ENCODE results near the gene LCN10. TPM values are rescaled to one million over a fixed set of nuclear protein-coding genes. Genes with fewer than 3 reads are reported as not detected.
"Not testable (repeated sequence)": the region's sequence is repeated elsewhere in the genome, so short reads cannot be mapped to it uniquely, and the experiment has no call there.

LCN10 gene
- total RNA-seq, 1 experiment from 2014 or later, result not detected

GRCh38 chr9:136720898-136721338, 21.8 kb downstream of the LCN10 start:
- no peak for DNase-seq (ENCODE audit: low read depth)

- peak; percentile 45 for DNase-seq (ENCODE audit: low read depth)
These were observed 22.4 kb downstream of the LCN10 start for GRCh38 chr9:136720251-136720897.

DNA sequence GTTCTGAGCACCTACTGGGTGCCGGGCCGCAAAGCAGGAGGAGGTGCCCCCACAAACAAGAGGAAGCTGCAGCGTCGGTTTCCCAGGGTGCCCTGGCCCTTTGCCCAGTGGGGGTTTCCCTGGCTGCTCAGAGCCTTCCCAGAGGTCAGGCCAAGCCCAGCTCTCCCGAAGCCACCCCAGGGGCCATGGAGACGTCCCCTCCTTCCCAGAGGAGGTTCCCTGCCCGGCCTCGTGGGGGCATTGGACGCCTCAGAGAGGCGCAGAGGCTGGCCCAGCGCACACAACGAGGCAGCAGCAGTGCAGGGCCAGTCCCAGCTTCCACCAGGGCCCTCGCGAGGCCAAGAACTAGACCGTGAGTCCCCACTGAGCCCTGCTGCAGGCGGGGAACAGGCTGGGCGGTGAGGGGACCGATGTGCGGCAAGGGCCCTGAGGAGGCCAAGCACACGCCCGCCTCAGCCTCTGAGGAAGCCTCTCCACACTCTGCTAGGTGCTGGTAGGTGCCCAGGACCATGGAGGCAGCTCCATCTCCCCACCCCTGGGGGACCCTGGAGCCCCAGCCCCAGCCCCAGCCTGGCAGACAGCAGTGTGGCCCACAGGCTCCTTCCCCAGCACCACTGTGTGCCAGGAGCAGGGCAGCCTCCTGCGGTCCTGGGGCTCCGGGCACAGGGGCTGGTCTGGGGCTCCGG, 23.4 kb downstream of the LCN10 start:
- DNase-seq (ENCODE audit: low read depth), result peak; percentile 58

- no peak for DNase-seq (ENCODE audit: low read depth)
These were observed 24.2 kb downstream of the LCN10 start for GRCh38 chr9:136718345-136719194.

DNA sequence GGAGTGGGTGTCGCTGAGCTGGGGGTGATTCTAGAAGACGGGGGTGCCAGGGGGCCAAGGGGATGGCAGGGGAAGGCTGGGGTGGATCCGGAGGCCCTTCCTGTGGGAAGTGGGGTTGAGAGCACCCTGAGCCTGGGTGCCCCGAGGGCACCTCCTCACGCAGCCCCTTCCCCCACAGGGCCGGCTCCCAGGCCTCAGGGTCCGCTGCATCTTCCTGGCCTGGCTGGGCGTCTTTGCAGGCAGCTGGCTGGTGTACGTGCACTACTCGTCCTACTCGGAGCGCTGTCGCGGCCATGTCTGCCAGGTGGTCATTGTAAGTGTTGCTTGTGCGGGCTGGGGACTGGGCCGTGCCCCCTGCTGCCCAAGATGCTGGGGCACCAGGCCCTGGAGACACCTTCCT, 25.3 kb downstream of the LCN10 start:
- peak; percentile 11 for DNase-seq (ENCODE audit: low read depth)

- no peak for DNase-seq (ENCODE audit: low read depth)
These were observed 27.9 kb downstream of the LCN10 start for GRCh38 chr9:136714893-136715274.

- DNase-seq (ENCODE audit: low read depth), result no peak
These were observed 28.4 kb downstream of the LCN10 start for GRCh38 chr9:136714096-136714892.

DNA sequence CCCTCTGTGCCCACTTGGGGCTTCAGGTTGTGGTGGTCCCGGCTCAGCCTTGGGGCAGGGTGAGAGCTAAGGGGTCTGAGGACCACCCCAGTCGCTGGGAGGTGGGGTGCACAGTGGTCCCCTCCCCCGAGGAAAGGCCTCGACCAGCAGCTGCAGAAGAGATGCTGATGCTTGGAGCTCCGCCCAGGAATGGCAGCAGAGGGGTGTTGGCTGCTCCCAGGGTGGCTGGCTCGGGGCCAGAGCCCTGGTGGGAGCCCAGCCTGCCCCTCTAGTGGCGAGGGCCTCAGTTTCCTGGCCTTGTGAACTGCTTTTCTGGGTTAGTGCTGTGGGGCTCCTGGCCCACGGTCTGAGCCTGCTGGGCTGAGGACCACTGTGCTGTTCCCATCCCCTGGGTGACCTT, 29.2 kb downstream of the LCN10 start:
- no peak for DNase-seq (ENCODE audit: low read depth)

- no peak for DNase-seq (ENCODE audit: low read depth)
These were observed 29.8 kb downstream of the LCN10 start for GRCh38 chr9:136712690-136713544.

DNA sequence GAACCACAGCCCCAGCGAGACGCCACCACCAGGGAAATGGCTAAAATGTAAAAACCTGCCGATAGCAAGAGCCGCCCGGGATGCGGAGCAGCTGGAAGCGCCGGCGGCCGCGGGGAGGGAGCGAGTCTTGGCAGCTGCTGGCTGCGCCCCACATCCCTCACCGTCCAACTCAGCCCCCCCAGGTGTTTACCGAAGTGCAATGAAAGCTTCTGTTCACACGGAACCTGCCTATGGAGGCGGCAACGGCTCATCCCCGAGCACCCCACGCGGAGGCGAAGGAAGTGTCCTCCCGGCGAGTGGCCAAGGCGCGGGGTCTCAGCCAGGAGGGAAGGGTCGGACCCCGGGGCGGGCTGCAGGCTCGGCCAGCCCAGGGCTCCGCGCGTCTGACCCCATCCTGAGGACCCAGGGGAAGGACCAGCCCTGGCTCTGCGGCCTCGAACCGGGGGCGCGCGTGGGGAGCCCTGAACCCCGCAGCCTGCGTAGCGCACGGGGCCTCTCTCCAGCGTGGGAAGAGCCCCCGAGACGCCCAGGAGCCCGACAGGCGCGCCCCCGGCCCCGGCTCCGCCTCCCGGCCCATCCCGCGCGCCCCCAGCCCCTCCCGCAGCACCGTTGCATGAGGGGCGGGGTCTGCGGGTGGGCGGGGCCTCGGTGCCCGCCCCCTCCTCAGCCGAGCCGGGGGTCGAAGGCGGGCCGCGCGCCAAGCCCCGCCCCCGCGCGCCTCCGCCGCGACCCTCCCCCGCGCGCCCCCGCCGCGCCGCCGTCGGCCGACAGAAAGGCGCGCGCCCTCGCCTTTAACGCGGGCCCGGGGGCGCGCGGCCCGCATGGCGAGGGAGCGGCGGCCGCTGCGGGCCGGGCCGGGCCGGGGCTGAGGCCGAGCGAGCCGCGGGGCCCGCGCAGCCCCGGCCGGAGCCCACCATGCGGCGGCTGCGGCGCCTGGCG, 30.7 kb downstream of the LCN10 start, which contains the start of gene DIPK1B:
DIPK1B (plus strand) TSS at position 822 of the 939 bp plus-strand sequence; CDS start at position 916, 94 bp downstream.
- DNase-seq (ENCODE audit: low read depth), result peak; percentile 47

- peak; percentile 46 for DNase-seq (ENCODE audit: low read depth)
These were observed 31.5 kb downstream of the LCN10 start for GRCh38 chr9:136711219-136711648.

DNA sequence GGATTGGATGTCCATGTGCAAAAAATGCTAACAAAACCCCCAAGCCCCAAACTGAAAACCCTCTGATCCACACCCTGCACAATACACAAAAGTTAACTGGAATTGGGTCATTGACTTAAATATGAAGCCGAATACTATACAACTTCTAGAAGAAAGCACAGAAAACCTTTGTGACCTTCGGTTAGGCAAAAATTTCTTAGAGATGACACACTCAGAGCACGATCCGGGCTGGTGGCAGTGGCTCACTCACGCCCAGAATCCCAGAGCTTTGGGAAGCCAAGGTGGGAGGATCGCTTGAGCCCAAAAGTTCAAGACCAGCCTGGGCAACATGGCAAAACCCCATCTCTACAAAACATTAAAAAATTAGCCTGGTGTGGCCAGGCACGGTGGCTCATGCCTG, 32.2 kb downstream of the LCN10 start:
- DNase-seq (ENCODE audit: low read depth), result no peak

DNA sequence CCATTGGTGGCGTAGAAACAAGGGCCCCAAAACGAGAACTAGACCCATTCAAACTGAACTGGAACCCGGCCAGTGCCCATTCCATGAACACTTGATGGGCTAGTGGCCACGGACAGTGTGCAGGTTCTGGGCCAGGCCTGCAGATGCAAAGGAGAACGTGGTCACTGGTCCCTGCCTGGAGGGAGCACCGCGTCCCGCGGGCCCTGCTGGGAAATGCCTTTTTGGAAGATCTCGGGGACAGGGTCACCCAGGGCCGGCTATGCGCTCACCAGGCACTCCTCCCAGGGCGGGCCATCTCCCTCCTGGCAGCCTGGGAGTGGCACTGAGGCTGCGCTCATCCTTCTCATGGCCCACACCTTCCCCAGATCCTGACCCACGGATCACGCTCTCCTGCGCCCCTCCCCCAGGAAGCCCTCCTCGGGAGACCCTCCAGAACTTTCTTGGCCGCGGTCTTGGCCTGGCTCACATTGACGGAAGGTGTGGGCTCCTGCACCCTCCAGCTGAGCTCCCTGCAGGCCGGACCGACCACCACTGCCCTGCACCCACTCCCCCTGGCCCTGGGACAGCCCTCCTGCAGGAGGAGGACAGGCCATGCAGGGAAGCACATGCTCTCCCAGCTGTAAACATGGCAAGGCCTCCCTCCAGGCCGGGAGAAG, 33.2 kb downstream of the LCN10 start:
- DNase-seq (ENCODE audit: low read depth), result no peak

DNA sequence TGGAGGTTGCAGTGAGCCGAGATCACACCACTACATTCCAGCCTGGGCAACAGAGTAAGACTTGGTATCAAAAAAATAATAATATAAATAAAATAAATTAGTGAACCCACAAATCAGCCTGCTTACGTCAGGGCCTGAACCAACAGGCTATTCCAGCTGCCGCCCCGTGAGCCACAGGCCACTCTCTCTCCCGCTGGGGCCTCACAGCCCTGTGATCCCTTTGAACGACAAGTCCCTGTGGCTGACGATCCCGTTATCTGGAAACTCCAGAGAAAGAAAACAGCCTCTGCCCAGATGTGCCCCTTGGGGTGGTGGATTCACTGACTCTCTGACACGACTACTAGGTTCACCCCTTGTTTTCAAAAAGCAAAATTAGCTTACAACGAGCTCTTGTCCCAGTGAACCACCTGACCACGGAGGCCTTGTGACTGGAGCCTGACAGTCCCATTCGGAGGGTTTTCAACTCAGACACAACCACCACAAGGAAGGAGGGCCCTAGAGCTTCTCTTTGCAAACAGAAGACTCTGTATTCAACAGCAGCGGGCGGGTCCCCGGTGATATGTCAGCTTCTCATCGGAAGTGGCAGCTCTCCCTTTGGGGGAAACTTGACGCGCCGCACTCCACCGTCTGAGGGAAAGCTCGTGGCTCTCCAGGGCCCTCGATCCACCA, 34.8 kb downstream of the LCN10 start:
- DNase-seq (ENCODE audit: low read depth), result no peak

- DNase-seq (ENCODE audit: low read depth), result no peak
These were observed 35.7 kb downstream of the LCN10 start for GRCh38 chr9:136707011-136707410.

DNA sequence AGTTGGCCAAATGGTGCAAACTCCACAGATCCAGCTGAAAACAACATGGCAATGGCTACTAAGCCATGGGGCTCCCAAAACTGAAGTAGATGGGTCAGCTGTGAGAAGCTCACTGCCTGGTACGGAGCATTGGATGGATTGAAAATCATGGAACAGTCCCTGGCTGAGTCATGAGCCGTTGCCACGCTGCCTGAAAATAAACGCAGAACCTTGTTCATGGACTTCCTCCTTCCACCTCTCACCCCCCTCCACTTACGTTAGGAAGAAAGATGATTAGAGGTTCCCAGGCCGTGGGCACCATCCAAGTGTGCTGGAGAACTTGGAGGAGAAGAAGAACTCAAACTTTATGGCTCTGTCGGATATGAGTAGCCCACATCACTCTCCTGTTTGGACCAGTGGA, 37.2 kb downstream of the LCN10 start:
- DNase-seq (ENCODE audit: low read depth), result peak; percentile 58

DNA sequence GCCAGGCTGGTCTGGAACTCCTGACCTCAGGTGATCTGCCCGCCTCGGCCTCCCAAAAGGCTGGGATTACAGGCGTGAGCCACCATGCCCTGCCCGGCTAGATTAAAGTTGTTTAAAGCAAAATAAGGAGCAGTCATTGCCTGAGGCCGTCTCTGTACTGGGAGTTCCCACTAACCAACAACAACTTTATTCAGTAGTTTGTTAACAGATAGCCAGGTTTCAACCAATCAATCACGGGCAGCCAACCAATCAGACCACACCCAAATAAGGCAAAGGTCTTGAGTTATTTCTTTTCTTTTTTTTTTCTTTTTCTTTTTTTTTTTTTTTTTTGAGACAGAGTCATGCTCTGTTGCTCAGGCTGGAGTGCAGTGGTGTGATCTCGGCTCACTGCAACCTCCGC, 38.0 kb downstream of the LCN10 start:
- DNase-seq (ENCODE audit: low read depth), result not testable (repeated sequence)

DNA sequence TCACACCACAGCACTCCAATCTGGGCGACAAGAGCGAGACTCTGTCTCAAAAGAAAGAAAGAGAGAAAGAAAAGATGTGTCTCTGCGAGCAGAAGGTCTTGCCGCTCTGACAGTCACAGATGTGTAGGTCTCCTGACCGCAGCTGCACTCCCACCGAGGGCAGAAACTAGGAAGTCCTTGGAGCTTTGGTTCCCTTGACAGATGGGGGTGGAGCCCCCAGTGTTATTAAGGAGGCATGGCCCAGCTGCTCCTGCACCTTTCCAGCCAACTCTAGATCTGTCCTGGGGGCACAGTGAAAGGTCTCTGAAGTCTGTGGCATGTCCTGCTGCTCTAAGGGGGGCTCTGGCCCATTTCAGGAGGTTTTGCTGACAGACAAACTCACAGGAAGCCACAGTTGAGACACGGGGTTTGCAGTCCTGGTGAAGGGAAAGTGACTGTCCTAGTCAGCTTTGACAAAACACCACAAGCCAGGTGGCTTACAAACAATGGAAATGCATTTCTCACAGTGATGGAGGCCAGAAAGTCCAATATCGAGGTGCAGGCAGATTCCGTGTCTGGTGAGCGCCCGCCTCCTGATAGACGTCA, 39.4 kb downstream of the LCN10 start:
- no peak for DNase-seq (ENCODE audit: low read depth)
